IPS DF 19.7 (cell line): ENCODE results near the gene DSCAML1.
"Not testable (repeated sequence)": the region's sequence is repeated elsewhere in the genome, so short reads cannot be mapped to it uniquely, and the experiment has no call there.

Source experiments
- DNase-seq: peaks from one replicate; pipeline ENCODE4 v3.0.0-alpha.2; 2013; ENCODE audit warnings: low read depth, low spot score

DSCAML1 gene

DNA sequence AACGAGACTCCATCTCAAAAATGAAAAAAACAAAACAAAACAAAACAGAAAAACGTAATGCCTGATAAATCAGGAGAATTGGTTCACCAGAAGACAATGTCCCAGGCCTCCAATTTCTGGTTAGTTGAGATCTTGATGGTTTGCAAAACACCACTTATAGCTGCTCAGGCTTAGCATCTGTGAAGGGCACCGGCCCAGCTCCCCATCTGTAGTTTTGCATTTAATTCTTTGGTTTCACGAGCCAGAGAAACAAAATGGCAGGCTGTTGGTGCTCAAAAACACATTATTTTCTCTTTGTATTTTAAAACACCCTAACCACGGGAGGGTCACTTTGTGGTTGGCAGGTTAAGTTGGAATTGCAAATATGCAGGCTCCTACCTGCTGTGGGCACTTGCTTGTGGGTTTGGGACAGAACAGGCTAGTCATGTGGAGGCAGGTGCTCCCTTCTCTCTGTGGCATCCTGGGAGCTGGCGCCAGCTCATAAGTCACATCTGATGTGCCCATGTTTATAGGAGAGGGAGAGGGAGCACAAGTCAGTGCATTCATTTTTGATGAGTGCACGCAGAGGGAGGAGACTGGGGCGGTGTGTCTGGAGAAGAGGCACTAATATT is 323.4 kb downstream of the DSCAML1 start:
- peak; percentile 38 for DNase-seq

DNA sequence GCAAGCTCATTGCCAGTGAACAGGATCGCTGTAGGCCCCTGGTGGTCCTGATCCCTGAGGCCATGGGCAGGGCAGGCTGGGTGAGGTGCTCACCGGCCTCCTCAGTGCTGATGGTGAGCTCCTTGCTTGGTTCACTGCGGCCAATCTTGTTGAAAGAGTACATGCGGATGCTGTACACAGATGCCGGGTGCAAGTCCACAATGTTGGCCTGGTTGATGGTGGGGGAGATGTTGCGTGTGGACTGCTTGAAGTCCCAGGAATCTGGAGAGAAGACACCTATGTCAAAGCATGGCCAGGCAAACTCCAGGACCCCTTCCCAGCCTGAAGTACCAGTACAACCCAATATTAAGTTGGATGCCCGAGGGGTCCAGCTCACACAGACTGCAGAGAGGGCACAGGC is 325.2 kb downstream of the DSCAML1 start:
- no peak for DNase-seq

DNA sequence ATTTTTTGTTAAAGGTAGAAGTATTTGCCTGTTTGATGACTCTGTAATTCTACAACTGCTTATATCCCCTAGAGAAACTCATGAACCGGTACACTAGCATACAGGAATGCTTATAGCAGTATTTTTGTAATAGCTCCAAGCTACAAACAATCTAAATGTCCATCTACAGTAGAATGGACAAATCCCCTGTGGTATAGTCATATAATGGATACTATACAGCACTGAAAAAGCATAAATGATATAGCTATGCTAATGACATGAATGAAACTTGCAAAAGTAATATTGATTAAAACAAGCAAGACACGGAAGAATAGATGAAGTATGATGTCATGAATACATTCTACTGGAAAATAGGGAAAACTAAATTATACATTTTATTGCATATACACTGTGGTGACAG is 326.4 kb downstream of the DSCAML1 start:
- no peak for DNase-seq

DNA sequence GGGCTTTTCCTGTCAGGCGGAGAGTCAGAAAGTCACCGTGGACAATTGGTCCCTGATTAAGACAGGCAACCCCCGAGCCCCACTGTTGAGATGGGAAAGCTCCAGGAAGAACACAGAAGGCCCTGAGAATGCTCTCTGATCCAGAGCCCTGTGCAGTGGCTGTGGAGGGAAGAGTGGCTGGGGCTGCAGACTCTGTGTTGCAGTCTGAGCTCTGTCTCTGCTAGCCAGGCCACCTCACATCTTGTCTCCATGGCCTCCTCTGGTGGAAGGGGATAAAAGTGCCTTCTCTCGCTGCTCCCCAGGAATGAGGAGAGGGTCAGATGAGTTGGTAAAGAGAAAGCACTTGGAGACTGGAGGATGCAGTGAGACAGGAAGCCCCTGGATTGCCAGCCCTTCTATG is 328.1 kb downstream of the DSCAML1 start:
- no peak for DNase-seq

DNA sequence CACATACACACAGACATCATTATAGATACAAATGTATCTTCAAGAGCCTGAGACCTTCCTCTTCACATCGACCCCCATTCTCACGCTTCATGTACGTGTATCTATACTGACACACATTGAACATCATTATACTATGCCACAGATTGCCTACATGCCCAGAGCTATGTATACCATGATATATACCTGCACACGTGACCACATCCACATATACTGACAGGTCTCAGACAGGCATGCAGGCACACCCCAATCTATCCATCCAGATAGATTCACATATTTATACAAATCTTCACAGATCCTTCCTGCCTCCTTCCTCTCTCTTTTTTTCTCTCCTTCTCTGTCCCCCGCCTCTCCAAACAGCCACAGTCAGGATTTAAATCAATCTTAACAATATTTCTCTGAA is 329.2 kb downstream of the DSCAML1 start:
- no peak for DNase-seq

DNA sequence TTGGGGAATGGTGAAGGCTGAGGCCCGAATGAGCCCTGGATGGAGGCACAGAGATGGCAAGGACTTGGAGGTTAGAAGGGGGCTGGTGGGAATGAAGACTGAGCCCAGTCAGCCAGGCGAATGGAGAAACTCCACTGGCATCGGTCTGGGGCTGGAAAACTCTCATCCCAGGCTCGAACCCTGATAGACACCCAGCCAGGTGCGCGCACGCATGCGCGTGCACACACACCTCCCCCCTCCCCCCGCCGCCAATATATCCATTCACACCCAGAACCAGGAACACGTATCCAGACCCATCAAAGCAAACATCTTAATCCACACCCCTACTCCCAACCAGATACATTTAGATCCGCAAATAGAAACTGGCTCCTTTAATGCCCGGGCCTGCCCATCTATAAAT is 330.1 kb downstream of the DSCAML1 start:
- no peak for DNase-seq

DNA sequence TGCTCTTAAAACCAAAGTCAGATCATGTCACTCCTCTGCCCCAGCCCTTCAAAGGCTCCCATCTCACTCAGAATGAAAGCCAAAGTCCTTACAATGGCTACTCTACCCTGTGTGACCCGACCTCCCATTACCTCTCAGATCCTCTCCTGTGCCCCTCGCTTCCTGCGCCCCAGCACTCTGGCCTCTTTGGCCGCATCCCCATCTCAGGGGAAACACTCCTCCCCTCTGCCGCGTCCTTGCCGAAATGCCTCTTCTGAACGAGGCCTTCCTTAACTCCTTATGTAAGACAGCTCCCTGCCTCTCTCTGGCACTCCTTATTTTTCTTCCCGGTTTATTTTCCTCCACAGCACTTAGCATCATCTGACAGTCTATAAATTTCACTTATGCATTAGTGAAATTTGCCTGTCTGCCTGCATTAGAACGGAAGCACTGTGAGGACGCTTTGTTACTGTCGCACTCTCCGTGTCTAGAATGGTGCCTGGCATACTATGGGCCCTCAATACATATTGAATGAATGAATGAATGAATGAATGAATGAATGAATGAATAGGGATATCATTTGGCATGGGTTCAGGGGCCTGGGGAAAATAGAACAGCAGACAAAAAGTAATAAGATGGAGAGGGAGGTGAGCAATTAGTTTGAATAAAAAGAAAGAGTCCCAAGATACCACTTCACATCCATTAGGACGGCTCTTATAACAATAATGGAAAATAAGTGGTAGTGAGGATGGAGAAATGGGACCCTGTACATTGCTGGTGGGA is 331.6 kb downstream of the DSCAML1 start:
- no peak for DNase-seq

DNA sequence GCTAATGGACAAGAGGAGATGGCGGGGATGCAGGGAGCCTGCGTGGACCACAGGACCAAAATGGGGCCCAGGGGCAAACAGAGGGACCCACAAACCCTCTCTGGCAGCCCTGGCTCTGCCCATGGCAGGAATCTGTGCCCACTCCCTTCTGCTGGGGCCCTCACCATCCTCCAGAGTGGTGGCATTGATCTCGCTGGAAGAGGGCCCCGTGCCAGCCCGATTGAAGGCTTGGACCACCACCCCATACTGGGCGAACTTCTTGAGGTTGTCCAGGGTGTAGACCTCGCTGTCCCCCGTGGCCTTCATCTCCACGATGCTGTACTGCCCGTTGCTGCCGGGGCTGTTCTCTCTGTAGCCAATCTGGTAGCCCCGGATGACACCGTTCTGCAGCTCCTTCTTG is 332.2 kb downstream of the DSCAML1 start:
- DNase-seq: no peak

DNA sequence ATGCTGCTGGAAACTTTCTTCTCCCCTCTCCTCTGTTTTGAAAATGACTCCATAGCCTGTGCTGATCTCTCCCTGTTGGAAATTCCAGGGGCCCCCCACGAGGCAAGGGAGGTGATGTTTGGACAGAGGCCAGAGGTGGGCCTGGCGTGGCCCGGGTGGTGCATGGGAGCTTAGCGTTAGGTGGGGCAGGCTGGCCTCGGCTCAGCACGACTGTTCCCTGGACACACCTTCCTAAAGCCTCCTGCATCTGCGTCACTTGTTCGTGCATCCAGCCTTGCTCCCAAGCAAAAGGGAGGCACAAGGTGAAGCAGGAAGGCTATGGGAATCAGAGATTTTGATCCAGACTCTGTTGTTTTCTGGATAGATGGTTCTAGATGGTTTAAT is 334.2 kb downstream of the DSCAML1 start:
- no peak for DNase-seq

DNA sequence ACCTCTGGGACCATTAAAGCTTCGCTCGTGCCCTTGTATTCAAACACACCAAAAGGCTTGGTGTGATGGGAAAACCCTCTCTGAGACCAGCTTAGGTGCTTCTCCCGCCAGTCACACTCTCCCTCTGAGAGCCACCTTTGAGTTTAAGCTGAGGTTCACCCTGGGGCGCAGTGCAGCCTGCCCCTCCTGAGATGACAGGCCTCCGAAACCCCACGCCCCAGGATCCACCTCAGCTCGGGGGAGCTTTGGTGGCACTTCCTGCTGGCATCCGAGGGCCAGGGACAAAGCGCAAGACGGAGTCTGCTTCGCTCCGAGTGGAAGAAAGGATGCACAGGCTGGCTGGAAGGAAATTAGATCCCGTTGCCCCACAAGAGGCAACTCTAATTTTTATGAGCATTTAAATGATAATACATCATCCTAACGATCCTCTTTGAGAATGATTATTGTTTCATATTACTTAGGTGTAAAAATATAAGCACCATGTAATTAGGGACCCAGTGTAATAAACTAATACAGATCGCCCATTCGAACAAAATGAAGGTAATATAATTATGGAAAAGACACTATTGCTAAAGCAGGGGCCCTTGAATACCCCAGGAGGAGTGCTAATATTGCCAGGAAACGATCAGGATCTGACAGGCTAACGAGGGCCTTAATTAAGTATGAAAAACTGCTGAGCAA is 334.7 kb downstream of the DSCAML1 start:
- no peak for DNase-seq

DNA sequence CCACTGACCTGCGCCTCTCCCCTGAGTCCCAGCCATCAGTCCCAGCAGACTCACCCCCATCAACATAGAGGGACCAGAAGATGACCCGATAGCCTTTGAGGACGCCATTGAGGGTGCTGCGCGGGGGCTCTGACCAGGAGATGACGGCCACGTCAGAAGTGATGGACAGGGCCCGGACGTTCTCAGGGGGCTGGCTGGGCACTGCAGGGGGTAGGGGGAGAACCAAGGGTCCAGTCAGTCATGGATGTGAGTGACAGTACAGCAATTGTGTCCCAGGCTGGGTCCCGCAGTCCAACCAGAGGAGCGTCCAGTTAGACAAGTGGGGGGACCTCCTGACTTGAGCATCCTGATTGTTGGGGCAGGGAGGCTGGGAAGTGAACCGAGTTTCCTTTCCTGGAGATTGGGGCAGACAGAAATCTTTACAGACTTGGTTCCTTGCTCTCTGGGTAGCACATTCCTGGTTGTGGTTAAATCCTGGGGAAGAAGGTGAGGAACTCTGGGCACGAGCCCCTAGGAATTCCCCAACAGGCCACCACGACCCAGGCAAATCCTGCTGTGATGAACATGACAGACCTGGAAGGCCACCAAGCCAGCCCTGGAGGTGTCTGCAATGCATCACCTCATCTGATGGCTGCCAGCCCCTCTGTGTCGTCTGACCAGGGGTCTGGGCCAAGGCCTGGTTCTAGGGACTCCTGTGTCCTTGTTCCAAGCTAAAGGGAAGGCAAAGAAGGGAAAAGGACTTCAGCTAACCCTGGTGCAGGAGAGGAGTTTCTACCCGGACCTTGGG is 335.4 kb downstream of the DSCAML1 start:
- no peak for DNase-seq

DNA sequence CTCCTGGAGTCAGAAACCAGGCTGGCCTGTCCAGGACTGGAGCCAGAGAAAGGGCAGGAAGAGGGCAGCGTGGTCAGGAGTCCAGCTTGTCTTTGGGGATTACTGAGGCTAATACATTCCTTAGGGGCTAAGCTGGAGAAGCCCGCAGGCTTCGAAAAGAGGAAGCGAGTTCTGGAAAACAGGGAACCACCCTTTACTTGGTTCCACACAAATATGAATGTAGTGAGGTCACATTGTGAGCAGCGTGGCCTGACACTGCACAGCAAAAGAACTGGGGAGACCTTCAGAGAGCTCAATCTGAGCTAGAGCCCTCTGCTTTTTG is 337.1 kb downstream of the DSCAML1 start:
- no peak for DNase-seq

DNA sequence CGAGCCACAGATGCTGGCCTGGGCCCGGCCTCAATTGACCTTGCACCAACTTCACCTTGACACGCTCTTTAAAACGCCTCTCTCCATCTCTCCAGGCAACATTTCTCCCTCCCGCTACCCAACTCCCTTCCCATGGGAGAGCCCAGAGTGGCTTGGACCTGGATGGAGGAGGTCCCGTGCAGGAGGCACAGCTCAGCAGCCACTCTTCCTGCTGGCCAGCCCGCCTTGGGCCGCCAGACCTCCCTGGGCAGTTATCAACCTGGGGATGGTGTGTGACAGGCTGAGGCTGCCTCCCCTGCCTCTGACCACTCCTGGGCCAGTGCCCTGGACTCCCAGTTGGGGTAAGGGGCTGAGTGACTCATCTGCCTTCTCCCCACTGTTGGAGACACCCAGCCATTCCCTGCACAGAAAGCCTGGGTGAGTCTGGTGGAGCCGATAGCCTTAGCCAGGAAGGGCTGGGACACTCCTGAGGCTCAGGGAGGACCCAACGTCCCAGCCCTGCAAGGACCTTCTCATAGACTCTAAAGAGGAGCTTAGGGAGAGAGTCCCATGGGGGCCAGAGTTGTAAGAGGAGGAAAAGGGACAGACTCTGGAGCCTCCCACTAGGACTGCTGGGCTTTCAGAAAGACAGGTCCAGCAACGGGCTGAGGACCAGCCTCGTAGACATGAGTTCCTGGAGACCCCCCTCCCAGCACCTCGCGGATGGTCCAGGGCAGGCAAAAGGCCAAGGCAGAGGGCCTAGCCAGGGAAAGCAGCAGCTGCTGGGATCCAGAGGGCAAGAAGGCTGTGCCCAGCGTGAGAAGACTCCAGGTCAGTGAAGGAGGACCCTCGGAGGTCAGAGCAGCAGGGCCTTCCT is 337.7 kb downstream of the DSCAML1 start:
- no peak for DNase-seq

DNA sequence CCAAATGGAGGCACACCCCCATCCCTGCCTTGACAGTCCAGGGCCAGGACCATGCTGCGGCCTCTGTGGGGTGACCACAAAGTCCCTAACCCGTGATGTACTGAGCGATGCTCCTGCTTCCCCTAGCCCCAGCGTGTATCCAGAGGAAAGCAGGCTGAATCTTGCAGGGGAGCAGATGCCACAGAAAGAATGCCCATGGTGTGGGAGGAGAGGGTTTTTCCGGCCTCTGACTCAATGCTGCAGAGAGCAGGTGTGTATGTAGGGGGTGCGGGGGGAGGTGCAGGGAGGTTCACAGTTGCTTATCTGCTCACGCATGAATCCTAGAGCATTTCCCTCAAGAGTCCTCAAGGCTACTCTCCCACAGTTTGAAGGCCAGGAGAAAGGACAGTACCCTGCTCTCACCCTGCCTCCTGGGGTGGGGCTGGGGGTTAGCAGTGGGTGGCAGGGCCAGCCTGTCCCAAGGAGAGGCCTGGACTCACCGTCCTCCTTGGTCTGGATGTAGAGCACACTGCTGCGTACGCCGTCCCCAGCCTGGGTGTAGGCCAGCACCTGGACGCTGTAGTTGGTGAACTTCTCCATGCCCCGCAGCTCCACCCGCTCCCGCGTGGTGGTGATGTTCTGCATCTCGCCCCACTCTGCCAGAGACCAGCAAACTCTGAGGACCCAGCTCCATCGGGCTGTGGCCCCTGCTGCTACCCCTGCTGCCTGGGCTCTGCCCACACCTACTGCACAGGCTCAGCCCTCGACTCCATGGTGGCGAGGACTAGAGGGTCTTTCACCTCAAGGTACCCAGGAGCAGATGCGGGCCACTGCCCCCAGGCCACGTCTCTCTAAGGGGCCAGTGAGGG is 338.5 kb downstream of the DSCAML1 start:
- DNase-seq: no peak

DNA sequence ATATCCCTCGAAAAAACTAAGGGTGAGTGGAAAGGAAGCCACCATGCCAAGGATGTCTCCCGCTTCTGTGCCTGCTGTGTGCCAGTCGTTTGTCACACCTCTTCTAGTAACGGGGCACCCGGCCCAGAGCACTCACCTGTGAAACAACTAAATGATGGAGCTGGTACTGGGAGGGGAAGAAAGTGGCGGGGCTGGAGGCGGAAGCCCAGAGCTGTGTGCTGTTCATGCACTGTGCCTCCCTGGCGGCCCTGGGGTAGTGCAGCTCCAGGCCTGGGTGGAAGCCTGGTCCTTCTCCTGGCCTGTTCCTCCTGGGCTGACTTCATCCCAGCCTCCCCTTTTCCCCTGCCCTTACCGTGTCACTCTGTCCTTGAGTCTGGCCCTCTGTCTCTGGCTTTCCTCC is 339.2 kb downstream of the DSCAML1 start:
- no peak for DNase-seq

DNA sequence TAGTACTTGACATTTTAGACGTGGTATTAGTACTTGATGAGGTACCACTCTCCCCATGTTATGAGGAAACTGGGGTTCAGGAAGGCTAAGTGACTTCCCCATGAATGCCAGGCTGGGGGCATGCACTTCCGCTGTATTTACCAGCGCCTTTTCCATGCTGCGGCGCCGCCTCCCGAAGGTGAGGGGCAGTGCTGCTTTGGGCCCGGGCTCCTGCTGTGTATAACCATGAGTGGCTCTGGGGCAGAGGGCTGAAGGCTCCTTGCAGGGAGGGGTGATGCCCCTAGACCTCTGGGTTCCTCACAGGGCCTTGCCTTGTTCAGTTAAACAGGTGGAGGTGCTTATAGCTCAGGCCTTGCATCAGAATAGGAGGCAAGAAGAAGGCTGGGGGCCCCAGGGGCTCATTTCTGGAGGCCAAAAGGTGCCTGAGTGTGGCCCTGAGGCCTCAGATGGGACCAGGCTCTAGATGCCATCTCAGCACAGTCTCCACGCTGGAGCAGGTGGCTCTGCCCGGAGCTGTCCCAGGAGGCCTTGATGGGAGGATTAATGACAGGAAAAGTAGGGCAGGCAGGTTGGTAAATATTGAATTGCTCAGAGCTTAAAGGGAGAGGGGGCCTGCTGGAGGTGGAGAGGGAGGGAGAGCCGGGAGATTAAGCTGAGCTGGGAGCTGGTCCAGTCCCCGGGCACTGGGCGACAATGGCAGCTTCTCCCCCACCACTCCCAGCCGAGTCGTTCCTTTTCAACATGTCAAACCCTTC is 339.8 kb downstream of the DSCAML1 start:
- DNase-seq: no peak

DNA sequence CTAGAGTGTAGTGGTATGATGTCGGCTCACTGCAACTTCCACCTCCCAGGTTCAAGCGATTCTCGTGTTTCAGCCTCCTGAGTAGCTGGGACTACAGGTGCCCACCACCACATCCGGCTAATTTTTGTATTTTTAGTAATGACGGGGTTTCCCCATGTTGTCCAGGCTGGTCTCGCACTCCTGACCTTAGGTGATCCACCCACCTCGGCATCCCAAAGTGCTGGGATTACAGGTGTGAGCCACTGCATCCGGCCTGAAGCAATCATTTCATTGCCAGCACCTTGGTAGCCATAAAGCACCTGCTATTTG is 340.3 kb downstream of the DSCAML1 start:
- not testable (repeated sequence) for DNase-seq

DNA sequence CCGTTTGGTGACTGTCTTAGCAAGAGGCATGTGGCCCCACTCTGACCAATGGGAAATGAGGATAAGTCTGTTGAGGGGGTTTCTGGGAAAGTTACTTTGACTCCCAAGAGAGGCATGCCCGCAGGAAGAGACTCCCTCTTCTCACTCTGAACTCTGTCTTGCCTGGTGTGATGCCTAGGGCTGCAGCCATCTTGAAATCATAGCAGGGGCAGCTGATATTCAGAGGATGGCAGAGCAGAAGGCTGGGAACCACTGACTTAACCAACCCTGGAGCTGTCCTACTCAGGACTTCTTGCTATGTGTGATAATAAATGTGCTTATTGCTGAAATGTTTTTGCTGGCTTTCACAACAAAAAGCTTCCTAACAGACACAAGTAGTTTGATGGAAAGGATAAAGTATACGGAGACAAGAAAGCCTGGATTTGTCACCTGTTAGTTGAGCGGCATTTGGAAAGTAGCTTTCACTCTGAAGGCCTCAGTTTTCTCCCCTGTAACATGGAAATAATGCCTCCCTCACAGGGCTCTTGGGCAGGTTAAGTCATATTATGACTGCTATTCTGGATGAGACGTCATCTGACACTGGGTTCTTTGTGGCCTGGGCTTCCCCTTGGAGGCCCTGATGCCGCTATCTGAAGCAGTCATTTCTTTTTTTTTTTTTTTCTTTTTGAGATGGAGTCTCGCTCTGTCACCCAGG is 340.8 kb downstream of the DSCAML1 start:
- DNase-seq: no peak

DNA sequence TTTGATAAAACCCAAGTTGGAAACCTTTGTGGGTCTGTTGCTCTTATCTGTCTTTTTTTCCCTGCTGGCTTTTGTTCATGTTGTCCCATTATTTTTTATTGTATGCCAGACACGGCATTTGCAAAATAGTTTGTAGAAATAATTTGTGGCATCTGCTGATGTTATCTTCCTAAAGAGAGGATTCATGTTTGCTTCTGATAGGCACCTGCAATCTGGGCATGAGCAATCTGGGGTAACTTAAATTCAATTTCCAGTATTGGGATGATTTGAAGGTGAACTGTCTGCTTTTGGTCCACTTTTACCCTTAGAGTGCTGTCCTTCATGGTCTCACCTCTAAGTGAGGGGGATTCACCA is 342.5 kb downstream of the DSCAML1 start:
- DNase-seq: no peak
